Measurements from ENCODE around the gene C17orf50.

- TF ChIP-seq EZH2 (IDR thresholded peaks at IDR 0.05; ENCODE audit: low read length, unreplicated experiment) = no peak
- TF ChIP-seq, protein P1, sequence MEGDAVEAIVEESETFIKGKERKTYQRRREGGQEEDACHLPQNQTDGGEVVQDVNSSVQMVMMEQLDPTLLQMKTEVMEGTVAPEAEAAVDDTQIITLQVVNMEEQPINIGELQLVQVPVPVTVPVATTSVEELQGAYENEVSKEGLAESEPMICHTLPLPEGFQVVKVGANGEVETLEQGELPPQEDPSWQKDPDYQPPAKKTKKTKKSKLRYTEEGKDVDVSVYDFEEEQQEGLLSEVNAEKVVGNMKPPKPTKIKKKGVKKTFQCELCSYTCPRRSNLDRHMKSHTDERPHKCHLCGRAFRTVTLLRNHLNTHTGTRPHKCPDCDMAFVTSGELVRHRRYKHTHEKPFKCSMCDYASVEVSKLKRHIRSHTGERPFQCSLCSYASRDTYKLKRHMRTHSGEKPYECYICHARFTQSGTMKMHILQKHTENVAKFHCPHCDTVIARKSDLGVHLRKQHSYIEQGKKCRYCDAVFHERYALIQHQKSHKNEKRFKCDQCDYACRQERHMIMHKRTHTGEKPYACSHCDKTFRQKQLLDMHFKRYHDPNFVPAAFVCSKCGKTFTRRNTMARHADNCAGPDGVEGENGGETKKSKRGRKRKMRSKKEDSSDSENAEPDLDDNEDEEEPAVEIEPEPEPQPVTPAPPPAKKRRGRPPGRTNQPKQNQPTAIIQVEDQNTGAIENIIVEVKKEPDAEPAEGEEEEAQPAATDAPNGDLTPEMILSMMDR (conservative IDR thresholded peaks at IDR 0.05; ENCODE audit: low read depth, low read length) = no peak
These were observed 5.2 kb downstream of the C17orf50 start for GRCh38 chr17:35765756-35766488.

All from PC-3 (cell line).